Lower leg skin (tissue), 4 donors: Measurements from ENCODE around the gene SCGB1D2. TPM values are rescaled to one million over a fixed set of nuclear protein-coding genes. Genes with fewer than 3 reads are reported as not detected.
"Not testable (repeated sequence)": the region's sequence is repeated elsewhere in the genome, so short reads cannot be mapped to it uniquely, and the experiment has no call there.

ENCODE experiments used
- DNase-seq, 2 donors: peaks; one replicate each; pipeline ENCODE4 v3.0.0-alpha.2; 2019; ENCODE audit warnings: low spot score in 2 of 2
- H3K4me3 ChIP-seq: fragments of 200-600 bp; sonication (generic); 2 replicates; pipeline ENCODE4 v1.5.1; 2017; ENCODE audit warnings: mild to moderate bottlenecking, low read depth; ENCODE audit not compliant: poor library complexity, severe bottlenecking
- POLR2A ChIP-seq, 2 donors: fragments of 450-650 bp; IDR thresholded peaks; one replicate each; pipeline ENCODE4 v1.6.1; 2016 to 2017; ENCODE audit warnings: antibody characterized with exemption in 2 of 2, mild to moderate bottlenecking in 1 of 2, moderate library complexity in 1 of 2
- whole genome bisulfite sequencing, 2 donors: methylation state at CpG; one replicate each; pipeline ENCODE4 v1.1.5; 2018; 5-methylcytosine and 5-hydroxymethylcytosine counted together
- intact Hi-C: fragments of 100-400 bp; cut with DNase I; formaldehyde crosslinking; loops from one replicate; pipeline ENCODE4 v1.15.0; 2023; ENCODE audit warnings: low total_unique reads
- total RNA-seq, 4 donors: library from RNA; depleted of rRNA; stranded (reverse); fragments of >200 nt; gene quantifications; one replicate each; pipeline ENCODE4 v1.1.0, GENCODE V29; 2016
- TF ChIP-seq, protein P1 (sequence below), 3 donors: fragments of 450-650 bp; IDR thresholded peaks; one replicate each; pipeline ENCODE4 v1.5.1; 2016; ENCODE audit warnings: antibody characterized with exemption in 3 of 3, mild to moderate bottlenecking in 3 of 3, moderate library complexity in 2 of 3

Gene SCGB1D2
- total RNA-seq, 4 donors from 2014 or later, result 100 to 1,012 (median 470) TPM

DNA sequence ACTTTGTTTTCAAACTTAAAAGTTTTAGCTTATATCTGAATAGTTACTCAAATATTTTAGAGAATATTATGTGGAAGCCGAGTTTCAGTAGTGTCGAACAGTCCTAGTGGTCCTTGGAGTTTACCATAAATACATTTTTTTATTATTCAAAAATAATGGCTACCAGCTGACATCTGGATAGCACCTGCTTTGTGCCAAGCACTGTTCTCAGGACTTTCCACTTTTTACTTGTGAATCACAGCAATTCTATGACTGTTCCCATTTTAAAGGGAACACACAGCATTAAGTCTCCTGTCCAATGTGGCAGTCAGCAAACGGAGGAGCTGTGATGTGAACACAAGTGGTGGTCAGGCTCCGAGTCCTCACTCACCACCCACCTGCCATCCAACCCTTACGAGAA is 37.6 kb upstream of the SCGB1D2 start:
- DNase-seq, result no peak
- 62 to 74% methylated on average over 5 of the region's 5 CpGs for WGBS, 2 donors
- no peak overlapping the region for H3K4me3 ChIP-seq
- TF ChIP-seq, protein P1, sequence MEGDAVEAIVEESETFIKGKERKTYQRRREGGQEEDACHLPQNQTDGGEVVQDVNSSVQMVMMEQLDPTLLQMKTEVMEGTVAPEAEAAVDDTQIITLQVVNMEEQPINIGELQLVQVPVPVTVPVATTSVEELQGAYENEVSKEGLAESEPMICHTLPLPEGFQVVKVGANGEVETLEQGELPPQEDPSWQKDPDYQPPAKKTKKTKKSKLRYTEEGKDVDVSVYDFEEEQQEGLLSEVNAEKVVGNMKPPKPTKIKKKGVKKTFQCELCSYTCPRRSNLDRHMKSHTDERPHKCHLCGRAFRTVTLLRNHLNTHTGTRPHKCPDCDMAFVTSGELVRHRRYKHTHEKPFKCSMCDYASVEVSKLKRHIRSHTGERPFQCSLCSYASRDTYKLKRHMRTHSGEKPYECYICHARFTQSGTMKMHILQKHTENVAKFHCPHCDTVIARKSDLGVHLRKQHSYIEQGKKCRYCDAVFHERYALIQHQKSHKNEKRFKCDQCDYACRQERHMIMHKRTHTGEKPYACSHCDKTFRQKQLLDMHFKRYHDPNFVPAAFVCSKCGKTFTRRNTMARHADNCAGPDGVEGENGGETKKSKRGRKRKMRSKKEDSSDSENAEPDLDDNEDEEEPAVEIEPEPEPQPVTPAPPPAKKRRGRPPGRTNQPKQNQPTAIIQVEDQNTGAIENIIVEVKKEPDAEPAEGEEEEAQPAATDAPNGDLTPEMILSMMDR (IDR thresholded peaks at IDR 0.05), result no peak
- no peak for TF ChIP-seq POLR2A (IDR thresholded peaks at IDR 0.05)
- intact Hi-C loops, result no loop called here

GRCh38 chr11:62205441-62205840 is 36.6 kb upstream of the SCGB1D2 start:
- 89 to 90% methylated on average over 6 to 7 of the region's 7 CpGs for WGBS, 2 donors
- intact Hi-C loops, result no loop called here
- DNase-seq, result no peak
- no peak overlapping the region for H3K4me3 ChIP-seq
- no peak for TF ChIP-seq POLR2A (IDR thresholded peaks at IDR 0.05)
- TF ChIP-seq, protein P1 (IDR thresholded peaks at IDR 0.05), result no peak

DNA sequence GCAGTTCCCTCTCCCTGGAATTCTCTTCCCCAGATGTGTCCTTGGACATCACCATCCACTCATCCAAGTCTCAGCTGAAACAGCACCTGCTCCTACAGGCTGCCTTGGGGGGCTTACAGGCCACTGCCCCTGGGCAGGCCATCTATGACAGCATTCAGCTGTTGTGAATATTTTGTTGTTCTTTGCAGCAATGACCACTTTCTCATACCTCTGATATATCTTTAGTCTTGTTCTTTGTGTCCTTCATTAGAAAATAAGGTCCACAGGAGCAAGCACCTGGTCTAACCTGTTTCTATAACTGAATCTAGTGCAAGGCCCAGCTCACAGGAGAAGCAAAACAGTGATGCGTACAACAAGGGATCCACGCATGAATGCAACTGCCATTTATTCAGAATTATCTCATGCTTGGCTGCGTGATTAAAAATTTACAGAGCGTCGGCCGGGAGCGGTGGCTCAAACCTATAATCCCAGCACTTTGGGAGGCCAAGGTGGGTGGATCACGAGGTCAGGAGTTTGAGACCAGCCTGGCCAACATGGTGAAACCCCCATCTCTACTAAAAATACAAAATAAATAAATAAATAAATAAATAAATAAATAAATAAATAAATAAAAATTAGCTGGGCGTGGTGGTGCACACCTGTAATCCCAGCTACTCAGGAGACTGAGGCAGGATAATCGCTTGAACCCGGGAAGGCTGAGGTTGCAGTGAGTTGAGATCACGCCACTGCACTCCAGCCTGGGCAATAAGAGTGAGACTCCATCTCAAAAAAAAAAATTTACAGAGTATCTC is 35.6 kb upstream of the SCGB1D2 start:
- WGBS, 2 donors, result 92 to 93% methylated on average over 12 of the region's 12 CpGs
- intact Hi-C loops, H3K4me3 ChIP-seq, DNase-seq: not testable (repeated sequence)

- WGBS, 2 donors, result 84 to 90% methylated on average over 3 to 4 of the region's 4 CpGs
- no peak overlapping the region for H3K4me3 ChIP-seq
- TF ChIP-seq, protein P1 (IDR thresholded peaks at IDR 0.05), result no peak
- no peak for TF ChIP-seq POLR2A (IDR thresholded peaks at IDR 0.05)
- DNase-seq, result no peak
- intact Hi-C loops, result no loop called here
Measured at GRCh38 chr11:62208785-62209144, 33.3 kb upstream of the SCGB1D2 start.

DNA sequence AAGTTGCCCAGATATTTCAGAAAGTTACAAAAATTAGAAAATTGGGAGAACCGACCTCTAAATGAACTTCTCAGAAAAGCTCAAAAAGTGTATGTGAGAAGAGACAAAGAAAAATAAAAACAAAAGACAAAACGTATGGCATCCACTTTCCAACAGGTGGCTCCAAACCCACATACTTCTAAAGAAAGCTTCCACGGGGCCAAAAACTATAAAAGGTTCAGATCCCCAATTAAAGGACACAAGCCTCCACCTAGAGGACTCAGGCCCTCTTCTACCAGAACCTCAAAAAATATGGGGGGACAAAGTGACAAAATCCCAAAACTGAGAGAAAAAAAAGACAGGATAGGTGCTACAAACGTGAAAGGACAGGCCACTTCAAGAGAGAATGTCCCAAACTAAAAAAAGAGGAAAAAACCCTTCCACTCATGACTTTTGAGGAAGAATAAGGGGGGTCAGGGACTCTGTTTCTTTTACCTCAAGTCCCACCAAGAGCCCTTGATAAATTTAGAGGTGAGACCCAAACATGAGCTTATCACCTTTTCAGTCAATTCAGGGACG is 24.8 kb upstream of the SCGB1D2 start:
- intact Hi-C loops, result no loop called here
- no peak for DNase-seq
- WGBS, 2 donors, result 50% methylated on average over 5 of the region's 5 CpGs
- no peak overlapping the region for H3K4me3 ChIP-seq
- TF ChIP-seq POLR2A (IDR thresholded peaks at IDR 0.05), result no peak
- TF ChIP-seq, protein P1 (IDR thresholded peaks at IDR 0.05), result no peak

DNA sequence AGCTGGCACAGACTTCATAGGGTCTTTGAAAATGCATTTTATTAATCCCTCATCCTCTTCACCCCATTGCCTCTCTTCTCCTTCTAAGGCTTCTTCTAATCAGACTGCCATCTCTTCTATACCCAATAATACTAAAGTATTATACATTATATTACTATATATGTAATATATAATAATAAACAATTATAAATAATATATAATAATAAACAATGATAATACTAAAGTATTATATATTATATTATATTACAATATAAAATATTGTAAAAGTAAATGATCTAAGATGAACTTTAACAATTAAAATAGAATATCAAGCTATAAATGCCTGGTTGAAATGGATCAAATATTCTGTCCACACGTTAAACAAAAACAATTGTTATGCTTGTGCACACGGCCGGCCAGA is 20.5 kb upstream of the SCGB1D2 start:
- DNase-seq, result no peak
- no peak overlapping the region for H3K4me3 ChIP-seq
- no peak for TF ChIP-seq POLR2A (IDR thresholded peaks at IDR 0.05)
- TF ChIP-seq, protein P1 (IDR thresholded peaks at IDR 0.05), result no peak
- intact Hi-C loops, result no loop called here
- WGBS, 2 donors, result 85 to 93% methylated on average over 3 of the region's 3 CpGs
